GM21529 (cell line): ENCODE results near the gene SPTBN1.

Experiments
- ATAC-seq: cut with Tn5 transposase; IDR thresholded peaks from one replicate; pipeline ENCODE4 v1.9.1; 2021; ENCODE audit not compliant: unreplicated experiment

Gene SPTBN1

GRCh38 chr2:54603796-54604195, 147.7 kb downstream of the SPTBN1 start:
- ATAC-seq, result no peak

GRCh38 chr2:54604871-54605270, 148.7 kb downstream of the SPTBN1 start:
- no peak for ATAC-seq

GRCh38 chr2:54605836-54606235, 149.7 kb downstream of the SPTBN1 start:
- ATAC-seq, result no peak

GRCh38 chr2:54606393-54606958, 150.3 kb downstream of the SPTBN1 start:
- ATAC-seq, result no peak

GRCh38 chr2:54608224-54608623, 152.1 kb downstream of the SPTBN1 start:
- no peak for ATAC-seq

- no peak for ATAC-seq
Measured at GRCh38 chr2:54609241-54609640, 153.1 kb downstream of the SPTBN1 start.

GRCh38 chr2:54609647-54610046, 153.5 kb downstream of the SPTBN1 start:
- ATAC-seq, result no peak

- no peak for ATAC-seq
Measured at GRCh38 chr2:54610700-54611099, 154.6 kb downstream of the SPTBN1 start.

GRCh38 chr2:54611830-54612545, 155.9 kb downstream of the SPTBN1 start:
- no peak for ATAC-seq

- no peak for ATAC-seq
Measured at GRCh38 chr2:54613386-54613785, 157.3 kb downstream of the SPTBN1 start.

- ATAC-seq, result no peak
Measured at GRCh38 chr2:54613794-54614257, 157.7 kb downstream of the SPTBN1 start.

- ATAC-seq, result no peak
Measured at GRCh38 chr2:54614819-54615218, 158.7 kb downstream of the SPTBN1 start.

- ATAC-seq, result no peak
Measured at GRCh38 chr2:54615832-54616534, 159.9 kb downstream of the SPTBN1 start.

GRCh38 chr2:54617409-54617808, 161.3 kb downstream of the SPTBN1 start:
- no peak for ATAC-seq

GRCh38 chr2:54618646-54619565, 162.8 kb downstream of the SPTBN1 start:
- no peak for ATAC-seq

GRCh38 chr2:54619660-54620231, 163.6 kb downstream of the SPTBN1 start:
- no peak for ATAC-seq

GRCh38 chr2:54620948-54621347, 164.8 kb downstream of the SPTBN1 start:
- no peak for ATAC-seq

- ATAC-seq, result no peak
Measured at GRCh38 chr2:54624591-54625071, 168.5 kb downstream of the SPTBN1 start.

- no peak for ATAC-seq
Measured at GRCh38 chr2:54626131-54626530, 170.0 kb downstream of the SPTBN1 start.

- ATAC-seq, result no peak
Measured at GRCh38 chr2:54626884-54627283, 170.8 kb downstream of the SPTBN1 start.

- no peak for ATAC-seq
Measured at GRCh38 chr2:54627973-54628372, 171.8 kb downstream of the SPTBN1 start.
